Measurements from ENCODE around the gene PARN.
"Not testable (repeated sequence)": the region's sequence is repeated elsewhere in the genome, so short reads cannot be mapped to it uniquely, and the experiment has no call there.

GRCh38 chr16:14420243-14420642 is 209.8 kb downstream of the PARN start:
- not testable (repeated sequence) for TF ChIP-seq CTCF, POLR2A (IDR thresholded peaks at IDR 0.05)

Measured in right lobe of liver (tissue), 4 donors.